HepG2 (cell line): ENCODE data around the gene ANKRD29. TPM values are rescaled to one million over a fixed set of nuclear protein-coding genes. Genes with fewer than 3 reads are reported as not detected.

ENCODE experiments used
- ATF4 ChIP-seq, 2 experiments: fragments of 450-650 bp in 1 of 2; sonication (generic) in 1 of 2; formaldehyde crosslinking; IDR thresholded peaks; 2 replicates each; pipeline versions ENCODE4 v1.5.0 to v1.8.0; 2020 to 2022; ENCODE audit warnings: mild to moderate bottlenecking in 1 of 2, missing genetic modification reagents in 1 of 2
- CSRNP1 ChIP-seq: sonication (generic); formaldehyde crosslinking; IDR thresholded peaks from 2 replicates; pipeline ENCODE4 v1.8.1; 2023; ENCODE audit warnings: mild to moderate bottlenecking, missing genetic modification reagents
- MXD3 ChIP-seq: IDR thresholded peaks from 2 replicates; pipeline ENCODE4 v1.6.1; 2016; ENCODE audit warnings: mild to moderate bottlenecking, missing biosample characterization, missing genetic modification reagents
- NR2F6 ChIP-seq, 2 experiments: IDR thresholded peaks; 2 replicates each; pipeline ENCODE4 v1.6.1; 2016; ENCODE audit warnings: antibody characterized with exemption in 1 of 2, mild to moderate bottlenecking in 1 of 2
- PHF20 ChIP-seq: sonication (generic); formaldehyde crosslinking; IDR thresholded peaks from 2 replicates; pipeline ENCODE4 v1.5.0; 2020; ENCODE audit warnings: mild to moderate bottlenecking, missing genetic modification reagents
- RARG ChIP-seq: sonication (generic); formaldehyde crosslinking; IDR thresholded peaks from 2 replicates; pipeline ENCODE4 v1.4.0; 2020; ENCODE audit warnings: low read depth, mild to moderate bottlenecking, missing genetic modification reagents
- RBM39 ChIP-seq: fragments of 200-400 bp; formaldehyde crosslinking; IDR thresholded peaks from one replicate; pipeline ENCODE4 v1.6.1; 2018; ENCODE audit warnings: antibody characterized with exemption, mild to moderate bottlenecking, low read depth, low read length; ENCODE audit not compliant: poor library complexity, severe bottlenecking
- SMC3 ChIP-seq: IDR thresholded peaks from 2 replicates; pipeline ENCODE4 v1.6.1; 2011; ENCODE audit warnings: low read length, improper control_type of control experiment
- SRY ChIP-seq: sonication (generic); formaldehyde crosslinking; IDR thresholded peaks from 2 replicates; pipeline ENCODE4 v1.8.0; 2022; ENCODE audit warnings: mild to moderate bottlenecking, missing genetic modification reagents
- TBX3 ChIP-seq: fragments of 450-650 bp; IDR thresholded peaks from 2 replicates; pipeline ENCODE4 v1.6.1; 2017; ENCODE audit warnings: antibody characterized with exemption, mild to moderate bottlenecking, inconsistent platforms, borderline replicate concordance
- ZBTB26 ChIP-seq: IDR thresholded peaks from 2 replicates; pipeline ENCODE4 v1.6.1; 2016; ENCODE audit warnings: missing compliant biosample characterization, missing genetic modification reagents, borderline replicate concordance
- ZBTB8A ChIP-seq: sonication (generic); formaldehyde crosslinking; IDR thresholded peaks from 2 replicates; pipeline ENCODE4 v1.4.0; 2020; ENCODE audit warnings: mild to moderate bottlenecking, low read depth, missing genetic modification reagents, borderline replicate concordance
- ZFY ChIP-seq: sonication (generic); formaldehyde crosslinking; IDR thresholded peaks from 2 replicates; pipeline ENCODE4 v1.4.0; 2020; ENCODE audit warnings: missing genetic modification reagents
- ZKSCAN1 ChIP-seq: fragments of 150-350 bp; IDR thresholded peaks from 2 replicates; pipeline ENCODE4 v1.6.1; 2014; ENCODE audit warnings: low read length
- ZNF329 ChIP-seq: sonication (generic); formaldehyde crosslinking; IDR thresholded peaks from 2 replicates; pipeline ENCODE4 v1.9.0; 2021; ENCODE audit warnings: low read depth, mild to moderate bottlenecking, missing genetic modification reagents
- ZNF580 ChIP-seq: IDR thresholded peaks from 2 replicates; pipeline ENCODE4 v1.6.1; 2016; ENCODE audit warnings: low read depth, borderline replicate concordance
- ZNF746 ChIP-seq: sonication (generic); formaldehyde crosslinking; IDR thresholded peaks from 2 replicates; pipeline ENCODE4 v1.8.0; 2022; ENCODE audit warnings: mild to moderate bottlenecking, missing genetic modification reagents
- ZSCAN9 ChIP-seq: IDR thresholded peaks from 2 replicates; pipeline ENCODE4 v1.6.1; 2016; ENCODE audit warnings: borderline replicate concordance
- polyA plus RNA-seq, 8 experiments: library from polyadenylated mRNA; depleted of rRNA in 3 of 8; stranded (reverse) in 7 of 8; unstranded in 1 of 8; fragments of >200 nt; fragmentation: Illumina TruSeq in 4 of 8; extraction: Trizol in 4 of 8; gene quantifications; 2 replicates each; pipeline versions ENCODE4 v1.2.1 to v1.2.3, GENCODE V29; 2011 to 2016; ENCODE audit warnings: low read depth in 4 of 8, missing spikeins in 1 of 8, mixed read lengths in 1 of 8; ENCODE audit not compliant: insufficient read depth in 1 of 8
- total RNA-seq, 5 experiments: library from RNA; depleted of rRNA; stranded (reverse); fragments of >200 nt; fragmentation: Illumina TruSeq; extraction: Trizol; gene quantifications; 2 replicates each; pipeline ENCODE4 v1.2.3, GENCODE V29; 2016; ENCODE audit warnings: low read depth in 1 of 5
- TF ChIP-seq, protein P1 (sequence below): sonication (generic); formaldehyde crosslinking; IDR thresholded peaks from 2 replicates; pipeline ENCODE4 v1.8.1; 2022; ENCODE audit warnings: mild to moderate bottlenecking, missing genetic modification reagents
- TF ChIP-seq, protein P2 (sequence below): sonication (generic); formaldehyde crosslinking; IDR thresholded peaks from 2 replicates; pipeline ENCODE4 v1.9.0; 2022; ENCODE audit warnings: low read depth, missing genetic modification reagents

Gene ANKRD29
- total and polyA plus RNA-seq, 2 of the 13 experiments (the other 11 are each of a cell fraction or from before 2014, with no cell fraction given), result not detected

GRCh38 chr18:23586249-23587196 lies 76.2 kb downstream of the ANKRD29 start, which contains the start of gene NPC1 (continued):
- TF ChIP-seq MXD3 (no peak), ZNF329 (CRISPR knock-in tag) (no peak), ZNF580 (peak; percentile 61; the same call in 1 of the 2 replicates), PHF20 (CRISPR knock-in tag) (peak; percentile 56), NR2F6 (IDR thresholded peaks at IDR 0.05) (0 out of 2 replicates have a peak, but pooled peaks have one; percentile 15), NR2F6 (CRISPR knock-in tag; IDR thresholded peaks at IDR 0.05) (peak; percentile 14; the same call in 1 of the 2 replicates), SMC3 (peak; percentile 23), SRY (CRISPR knock-in tag) (peak; percentile 54), ZBTB26 (no peak), ATF4 (CRISPR knock-in tag; IDR thresholded peaks at IDR 0.05) (peak in 1 of 2 experiments; percentile 35; a peak in 1 of 4 replicates), TBX3 (peak; percentile 19; the same call in 1 of the 2 replicates), ZBTB8A (CRISPR knock-in tag) (no peak), RBM39 (peak; percentile 93), CSRNP1 (CRISPR knock-in tag) (no peak), ZFY (CRISPR knock-in tag) (peak; percentile 76), ZSCAN9 (CRISPR knock-in tag) (peak; percentile 14; the same call in 1 of the 2 replicates), ZKSCAN1 (no peak), ZNF746 (CRISPR knock-in tag) (no peak; the same call in 1 of the 2 replicates), RARG (CRISPR knock-in tag) (no peak)
- TF ChIP-seq, protein P1, sequence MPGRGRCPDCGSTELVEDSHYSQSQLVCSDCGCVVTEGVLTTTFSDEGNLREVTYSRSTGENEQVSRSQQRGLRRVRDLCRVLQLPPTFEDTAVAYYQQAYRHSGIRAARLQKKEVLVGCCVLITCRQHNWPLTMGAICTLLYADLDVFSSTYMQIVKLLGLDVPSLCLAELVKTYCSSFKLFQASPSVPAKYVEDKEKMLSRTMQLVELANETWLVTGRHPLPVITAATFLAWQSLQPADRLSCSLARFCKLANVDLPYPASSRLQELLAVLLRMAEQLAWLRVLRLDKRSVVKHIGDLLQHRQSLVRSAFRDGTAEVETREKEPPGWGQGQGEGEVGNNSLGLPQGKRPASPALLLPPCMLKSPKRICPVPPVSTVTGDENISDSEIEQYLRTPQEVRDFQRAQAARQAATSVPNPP (CRISPR knock-in tag), result peak; percentile 18; the same call in 1 of the 2 replicates
- TF ChIP-seq, protein P2, sequence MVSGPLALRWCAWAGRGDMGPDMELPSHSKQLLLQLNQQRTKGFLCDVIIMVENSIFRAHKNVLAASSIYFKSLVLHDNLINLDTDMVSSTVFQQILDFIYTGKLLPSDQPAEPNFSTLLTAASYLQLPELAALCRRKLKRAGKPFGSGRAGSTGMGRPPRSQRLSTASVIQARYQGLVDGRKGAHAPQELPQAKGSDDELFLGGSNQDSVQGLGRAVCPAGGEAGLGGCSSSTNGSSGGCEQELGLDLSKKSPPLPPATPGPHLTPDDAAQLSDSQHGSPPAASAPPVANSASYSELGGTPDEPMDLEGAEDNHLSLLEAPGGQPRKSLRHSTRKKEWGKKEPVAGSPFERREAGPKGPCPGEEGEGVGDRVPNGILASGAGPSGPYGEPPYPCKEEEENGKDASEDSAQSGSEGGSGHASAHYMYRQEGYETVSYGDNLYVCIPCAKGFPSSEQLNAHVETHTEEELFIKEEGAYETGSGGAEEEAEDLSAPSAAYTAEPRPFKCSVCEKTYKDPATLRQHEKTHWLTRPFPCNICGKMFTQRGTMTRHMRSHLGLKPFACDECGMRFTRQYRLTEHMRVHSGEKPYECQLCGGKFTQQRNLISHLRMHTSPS (CRISPR knock-in tag), result no peak
